Heart left ventricle (tissue), 16 donors: ENCODE measurements around the gene DTX4. TPM values are rescaled to one million over a fixed set of nuclear protein-coding genes. Genes with fewer than 3 reads are reported as not detected.

Experiments
- ATAC-seq, 4 donors: fragments of 200-7000 bp; cut with Tn5 transposase; one replicate each; pipeline ENCODE4 v1.9.1; 2020 to 2022; ENCODE audit warnings: moderate library complexity in 4 of 4, mild to moderate bottlenecking in 3 of 4, moderate number of reproducible peaks in 1 of 4
- DNase-seq, 5 donors: peaks; one replicate each; pipeline ENCODE4 v3.0.0-alpha.2; 2020
- H3K27ac ChIP-seq, 12 donors: fragments of 200-600 bp; sonication (generic) in 4 of 12; one replicate each; pipeline versions ENCODE4 v1.5.0 to v1.8.0; 2016 to 2022; ENCODE audit warnings: mild to moderate bottlenecking in 2 of 12
- H3K27me3 ChIP-seq, 9 donors: fragments of 200-600 bp; sonication (generic) in 2 of 9; one replicate each; pipeline versions ENCODE4 v1.5.1 to v1.8.0; 2016 to 2022; ENCODE audit warnings: mild to moderate bottlenecking in 3 of 9
- H3K36me3 ChIP-seq, 9 donors: fragments of 200-600 bp; sonication (generic) in 2 of 9; one replicate each; pipeline versions ENCODE4 v1.5.0 to v1.8.0; 2018 to 2022; ENCODE audit warnings: mild to moderate bottlenecking in 2 of 9
- H3K4me1 ChIP-seq, 12 donors: fragments of 200-600 bp; sonication (generic) in 4 of 12; one replicate each; pipeline versions ENCODE4 v1.5.0 to v1.8.0; 2016 to 2022; ENCODE audit warnings: mild to moderate bottlenecking in 3 of 12
- H3K4me3 ChIP-seq, 12 donors: fragments of 200-600 bp; sonication (generic) in 4 of 12; one replicate each; pipeline versions ENCODE4 v1.5.0 to v1.8.0; 2017 to 2022; ENCODE audit warnings: mild to moderate bottlenecking in 9 of 12, moderate library complexity in 4 of 12
- H3K9me3 ChIP-seq, 12 donors: fragments of 200-600 bp; sonication (generic) in 4 of 12; one replicate each; pipeline versions ENCODE4 v1.5.0 to v1.8.0; 2016 to 2022; ENCODE audit warnings: mild to moderate bottlenecking in 1 of 12
- POLR2A ChIP-seq, 2 donors: fragments of 450-650 bp; IDR thresholded peaks; one replicate each; pipeline ENCODE4 v1.6.1; 2017; ENCODE audit warnings: antibody characterized with exemption in 2 of 2, mild to moderate bottlenecking in 2 of 2, moderate library complexity in 2 of 2
- WGBS, 4 donors: extraction: QIAGEN DNeasy Blood & Tissue Kit in 2 of 4; methylation state at CpG; one replicate each; pipeline versions ENCODE4 v1.1.5 to v1.1.7; 2013 to 2018; 5-methylcytosine and 5-hydroxymethylcytosine counted together
- intact Hi-C, 10 donors: fragments of 100-400 bp; cut with DNase I; formaldehyde crosslinking; loops; one replicate each; pipeline versions ENCODE4 v1.11.1 to v1.14.2; 2022
- polyA plus RNA-seq, 2 donors: library from polyadenylated mRNA; stranded (reverse); fragments of 200-250 nt; gene quantifications; one replicate each; pipeline ENCODE4 v1.2.3, GENCODE V29; 2013
- total RNA-seq, 9 donors: library from RNA; depleted of rRNA in 2 of 9; stranded (reverse); fragments of >200 nt in 2 of 9; fragmentation: NEBNext Ultra II Directional in 3 of 9; extraction: Animal tissue kit (Norgen Biotek cat#: 25700) in 3 of 9; gene quantifications; one replicate each; pipeline versions ENCODE4 v1.1.0 to v1.2.4, GENCODE V29; 2016 to 2023
- TF ChIP-seq, protein P1 (sequence below), 12 donors: fragments of 200-600 bp; sonication (generic) in 4 of 12; IDR thresholded peaks; one replicate each; pipeline versions ENCODE4 v1.5.0 to v1.8.0; 2018 to 2022; ENCODE audit warnings: antibody characterized with exemption in 12 of 12, mild to moderate bottlenecking in 5 of 12
- donor health status: ischemic (EF 13 %, LVEDD 7.1; RV severe dilation, severe dysfunction).
- donor health status: healthy with polysubstance abuse.
- donor health status: DM: no; HTN: yes; CAD: no.
- donor health status: DM: no; HTN: no; CAD: no.
- donor health status: ischemic (EF 25% LVEDD 6.9; RV normal size, moderate dysfunction).
- donor health status: ischemic (EF 25% LVEDD 5.7; RV mildly dilated, moderate dysfunction).
- donor health status: healthy.
- donor health status: DM: yes; HTN: yes; CAD: no.
- donor health status: ischemic (EF 35%, LVEDD 5.7; RV mildly dilated, moderate dysfunction).
- donor health status: nonischemic (EF 11% LVEDD 7.7; RV severe dilation, severe dysfunction).
- donor health status: DM: yes; HTN: yes; CAD: no.
- donor health status: PGD.
- donor health status: ischemic (EF 29% LVEDD 5.4; RV normal size, mild dysfunction).
- donor health status: nonischemic (EF 23%, LVEDD 6.1; RV moderate dilation, normal function).

The DTX4 gene
- total and polyA plus RNA-seq, 11 donors: 0.74 to 6.8 (median 1.8) TPM

DNA sequence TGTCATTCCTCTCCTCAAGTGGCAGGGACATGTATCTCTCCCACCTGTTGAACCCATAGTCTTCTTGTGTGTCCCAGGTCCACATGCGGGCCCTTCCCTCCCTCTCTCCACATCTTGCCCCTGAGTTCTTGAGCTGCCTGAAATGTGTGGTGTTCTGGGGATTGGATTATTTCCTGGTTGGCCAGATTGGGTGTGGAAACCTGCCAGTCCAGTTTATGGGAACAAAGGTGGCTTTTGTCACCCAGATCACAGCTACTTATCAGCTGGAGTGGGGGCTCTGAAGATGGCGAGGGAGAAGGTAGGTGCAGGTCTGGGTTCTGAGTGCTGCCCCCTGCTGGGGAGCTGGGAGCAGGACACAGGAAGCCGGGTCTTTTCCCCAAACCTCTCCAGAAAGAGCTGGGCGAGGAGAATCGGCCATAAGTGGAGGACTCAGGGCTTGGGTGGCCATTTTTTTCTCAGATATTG, 14.2 kb downstream of the DTX4 start:
- ATAC-seq: peak in 1 of 4 donors; percentile 17

GRCh38 chr11:59187035-59187434, 15.1 kb downstream of the DTX4 start:
- ATAC-seq: peak in 1 of 4 donors; percentile 38
- intact Hi-C loops: no loop called here
- H3K9me3 ChIP-seq: no peaks in the 10 kb centered on the region
- peaks cover 0 to 53% (median 12%) of the 10 kb centered on the region in 12 donors for H3K4me1 ChIP-seq
- DNase-seq: no peak
- TF ChIP-seq, protein P1, sequence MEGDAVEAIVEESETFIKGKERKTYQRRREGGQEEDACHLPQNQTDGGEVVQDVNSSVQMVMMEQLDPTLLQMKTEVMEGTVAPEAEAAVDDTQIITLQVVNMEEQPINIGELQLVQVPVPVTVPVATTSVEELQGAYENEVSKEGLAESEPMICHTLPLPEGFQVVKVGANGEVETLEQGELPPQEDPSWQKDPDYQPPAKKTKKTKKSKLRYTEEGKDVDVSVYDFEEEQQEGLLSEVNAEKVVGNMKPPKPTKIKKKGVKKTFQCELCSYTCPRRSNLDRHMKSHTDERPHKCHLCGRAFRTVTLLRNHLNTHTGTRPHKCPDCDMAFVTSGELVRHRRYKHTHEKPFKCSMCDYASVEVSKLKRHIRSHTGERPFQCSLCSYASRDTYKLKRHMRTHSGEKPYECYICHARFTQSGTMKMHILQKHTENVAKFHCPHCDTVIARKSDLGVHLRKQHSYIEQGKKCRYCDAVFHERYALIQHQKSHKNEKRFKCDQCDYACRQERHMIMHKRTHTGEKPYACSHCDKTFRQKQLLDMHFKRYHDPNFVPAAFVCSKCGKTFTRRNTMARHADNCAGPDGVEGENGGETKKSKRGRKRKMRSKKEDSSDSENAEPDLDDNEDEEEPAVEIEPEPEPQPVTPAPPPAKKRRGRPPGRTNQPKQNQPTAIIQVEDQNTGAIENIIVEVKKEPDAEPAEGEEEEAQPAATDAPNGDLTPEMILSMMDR (IDR thresholded peaks at IDR 0.05): no peak
- no peak for TF ChIP-seq POLR2A (IDR thresholded peaks at IDR 0.05)
- WGBS, 4 donors: 81 to 88% (median 86%) methylated on average over 3 of the region's 3 CpGs
- H3K27me3 ChIP-seq: no peaks in the 10 kb centered on the region
- no peak overlapping the region for H3K4me3 ChIP-seq
- H3K27ac ChIP-seq: peak overlapping the region in 8 of 12 donors; percentile 5 to 59 (median 38)
- H3K36me3 ChIP-seq: peaks cover 0 to 31% (median 4%) of the 10 kb centered on the region in 9 donors

More for the DNA sequence above, 14.2 kb downstream of the DTX4 start:
- 62 to 75% (median 69%) methylated on average over 5 of the region's 5 CpGs for WGBS, 4 donors
- Histone ChIP-seq H3K4me1 (peaks cover 0 to 53% (median 12%) of the 10 kb centered on the region in 12 donors), H3K27ac (peak overlapping the region in 6 of 12 donors; percentile 7 to 59 (median 43)), H3K9me3 (no peaks in the 10 kb centered on the region), H3K27me3 (no peaks in the 10 kb centered on the region), H3K36me3 (peaks cover 0 to 27% (median 5%) of the 10 kb centered on the region in 9 donors), H3K4me3 (no peak overlapping the region)
- DNase-seq: no peak
- TF ChIP-seq, protein P1 (IDR thresholded peaks at IDR 0.05): peak; percentile 28 to 56 (median 46)
- TF ChIP-seq POLR2A (IDR thresholded peaks at IDR 0.05): no peak
- intact Hi-C loops: no loop called here

- peaks cover 0 to 31% (median 8%) of the 10 kb centered on the region in 9 donors for H3K36me3 ChIP-seq
- no peak overlapping the region for H3K4me3 ChIP-seq
- ATAC-seq: peak; percentile 83 to 95 (median 90)
- WGBS, 4 donors: 69 to 84% (median 75%) methylated on average over 5 to 6 of the region's 6 CpGs
- H3K9me3 ChIP-seq: no peaks in the 10 kb centered on the region
- intact Hi-C loops: no loop called here
- peak; percentile 58 to 82 (median 81) for DNase-seq
- peak overlapping the region in 5 of 12 donors; percentile 5 to 59 (median 35) for H3K27ac ChIP-seq
- no peaks in the 10 kb centered on the region for H3K27me3 ChIP-seq
- TF ChIP-seq, protein P1 (IDR thresholded peaks at IDR 0.05): no peak
- no peak for TF ChIP-seq POLR2A (IDR thresholded peaks at IDR 0.05)
- H3K4me1 ChIP-seq: peaks cover 0 to 53% (median 12%) of the 10 kb centered on the region in 12 donors
Observed at GRCh38 chr11:59187587-59187986, 15.7 kb downstream of the DTX4 start.

GRCh38 chr11:59188954-59189353, 17.0 kb downstream of the DTX4 start:
- ATAC-seq: no peak
- intact Hi-C loops: no loop called here
- 81 to 91% (median 86%) methylated on average over 4 of the region's 4 CpGs for WGBS, 4 donors

More at GRCh38 chr11:59188954-59189353, 17.0 kb downstream of the DTX4 start:
- DNase-seq: no peak
- TF ChIP-seq, protein P1 (IDR thresholded peaks at IDR 0.05): no peak
- TF ChIP-seq POLR2A (IDR thresholded peaks at IDR 0.05): no peak
- Histone ChIP-seq H3K4me3 (no peak overlapping the region), H3K36me3 (peaks cover 0 to 41% (median 9%) of the 10 kb centered on the region in 9 donors), H3K27ac (no peak overlapping the region), H3K4me1 (peaks cover 0 to 53% (median 12%) of the 10 kb centered on the region in 12 donors), H3K27me3 (no peaks in the 10 kb centered on the region), H3K9me3 (no peaks in the 10 kb centered on the region)
